ENCODE results near the gene LSAMP. TPM values are rescaled to one million over a fixed set of nuclear protein-coding genes. Genes with fewer than 3 reads are reported as not detected.

LSAMP gene
- total RNA-seq, 4 donors from 2014 or later, result 1.2 to 3.0 (median 1.8) TPM

GRCh38 chr3:116188231-116188785 is 257.0 kb downstream of the LSAMP start:
- no peak for DNase-seq (ENCODE audit: extremely low spot score)
- TF ChIP-seq POLR2AphosphoS5 (IDR thresholded peaks at IDR 0.05), result no peak
- TF ChIP-seq EP300 (IDR thresholded peaks at IDR 0.05), result no peak
- no peak for TF ChIP-seq POLR2A (IDR thresholded peaks at IDR 0.05; ENCODE audit: low read depth)
- TF ChIP-seq CTCF (IDR thresholded peaks at IDR 0.05), result no peak
- intact Hi-C loops (cut with DNase I), result no loop called here
- Histone ChIP-seq H3K27ac (replicated peaks in 1 of 4) (no peak overlapping the region), H3K36me3 (no peaks in the 10 kb centered on the region), H3K9me3 (no peaks in the 10 kb centered on the region), H3K4me1 (no peaks in the 10 kb centered on the region), H3K27me3 (no peaks in the 10 kb centered on the region), H3K4me3 (no peak overlapping the region)
- WGBS, result 80% methylated on average over 3 of the region's 3 CpGs

DNA sequence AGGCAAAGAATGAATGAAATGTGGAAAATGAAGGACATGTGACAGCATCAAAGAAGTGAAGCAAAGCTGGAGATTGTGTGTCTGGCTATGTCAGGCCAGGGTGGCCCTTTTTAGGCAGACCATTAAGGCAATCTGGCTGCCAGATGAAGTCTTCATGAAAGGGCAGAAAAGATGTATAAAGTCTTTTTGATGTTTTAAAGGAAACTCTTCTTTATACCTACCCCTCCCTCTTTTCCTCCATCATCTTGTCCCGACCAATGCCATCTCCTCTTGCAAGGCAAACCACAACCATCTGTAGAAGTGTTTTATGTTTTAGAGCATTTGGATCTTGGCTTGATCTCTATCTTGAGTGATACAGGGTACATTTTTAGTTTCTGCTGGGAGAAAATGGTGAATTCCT is 259.2 kb downstream of the LSAMP start:
- WGBS, result 81% methylated on average over 1 of the region's 1 CpG
- Histone ChIP-seq H3K27me3 (no peaks in the 10 kb centered on the region), H3K27ac (replicated peaks in 1 of 4) (no peak overlapping the region), H3K9me3 (no peaks in the 10 kb centered on the region), H3K4me1 (no peaks in the 10 kb centered on the region), H3K4me3 (no peak overlapping the region), H3K36me3 (no peaks in the 10 kb centered on the region)
- TF ChIP-seq EP300 (IDR thresholded peaks at IDR 0.05) (no peak), POLR2A (IDR thresholded peaks at IDR 0.05; ENCODE audit: low read depth) (no peak), CTCF (IDR thresholded peaks at IDR 0.05) (no peak), POLR2AphosphoS5 (IDR thresholded peaks at IDR 0.05) (no peak)
- DNase-seq (ENCODE audit: extremely low spot score), result no peak
- intact Hi-C loops (cut with DNase I), result no loop called here

DNA sequence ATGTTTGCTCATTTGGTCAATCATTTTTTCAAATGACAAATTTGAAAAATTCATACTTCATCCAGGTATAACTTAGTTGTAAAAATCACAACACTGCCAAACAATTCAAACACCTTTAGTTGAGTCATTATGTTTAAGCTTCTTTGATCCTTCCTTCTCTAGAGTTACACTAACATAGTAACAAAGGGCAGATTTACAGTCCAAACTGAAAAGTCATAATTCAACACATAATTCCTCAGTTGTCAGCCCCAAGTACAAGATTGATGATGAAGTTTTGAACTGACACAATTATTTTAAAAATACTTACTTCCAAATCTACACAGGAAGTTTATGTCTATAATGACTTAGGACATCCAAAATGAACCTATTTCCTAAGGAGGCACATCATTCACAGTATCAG is 264.1 kb downstream of the LSAMP start:
- Histone ChIP-seq H3K27me3 (no peaks in the 10 kb centered on the region), H3K4me1 (no peaks in the 10 kb centered on the region), H3K36me3 (no peaks in the 10 kb centered on the region), H3K27ac (replicated peaks in 1 of 4) (no peak overlapping the region), H3K9me3 (no peaks in the 10 kb centered on the region), H3K4me3 (no peak overlapping the region)
- DNase-seq (ENCODE audit: extremely low spot score), result no peak
- no peak for TF ChIP-seq CTCF (IDR thresholded peaks at IDR 0.05)
- TF ChIP-seq EP300 (IDR thresholded peaks at IDR 0.05), result no peak
- no peak for TF ChIP-seq POLR2A (IDR thresholded peaks at IDR 0.05; ENCODE audit: low read depth)
- intact Hi-C loops (cut with DNase I), result no loop called here

GRCh38 chr3:116179091-116179490 is 266.2 kb downstream of the LSAMP start:
- Histone ChIP-seq H3K4me1 (no peaks in the 10 kb centered on the region), H3K27me3 (no peaks in the 10 kb centered on the region), H3K27ac (replicated peaks in 1 of 4) (no peak overlapping the region), H3K36me3 (no peaks in the 10 kb centered on the region), H3K9me3 (no peaks in the 10 kb centered on the region), H3K4me3 (no peak overlapping the region)
- intact Hi-C loops (cut with DNase I), result no loop called here
- DNase-seq (ENCODE audit: extremely low spot score), result no peak
- TF ChIP-seq EP300 (IDR thresholded peaks at IDR 0.05), result no peak
- TF ChIP-seq POLR2AphosphoS5 (IDR thresholded peaks at IDR 0.05), result no peak
- no peak for TF ChIP-seq CTCF (IDR thresholded peaks at IDR 0.05)
- 56% methylated on average over 1 of the region's 1 CpG for WGBS

DNA sequence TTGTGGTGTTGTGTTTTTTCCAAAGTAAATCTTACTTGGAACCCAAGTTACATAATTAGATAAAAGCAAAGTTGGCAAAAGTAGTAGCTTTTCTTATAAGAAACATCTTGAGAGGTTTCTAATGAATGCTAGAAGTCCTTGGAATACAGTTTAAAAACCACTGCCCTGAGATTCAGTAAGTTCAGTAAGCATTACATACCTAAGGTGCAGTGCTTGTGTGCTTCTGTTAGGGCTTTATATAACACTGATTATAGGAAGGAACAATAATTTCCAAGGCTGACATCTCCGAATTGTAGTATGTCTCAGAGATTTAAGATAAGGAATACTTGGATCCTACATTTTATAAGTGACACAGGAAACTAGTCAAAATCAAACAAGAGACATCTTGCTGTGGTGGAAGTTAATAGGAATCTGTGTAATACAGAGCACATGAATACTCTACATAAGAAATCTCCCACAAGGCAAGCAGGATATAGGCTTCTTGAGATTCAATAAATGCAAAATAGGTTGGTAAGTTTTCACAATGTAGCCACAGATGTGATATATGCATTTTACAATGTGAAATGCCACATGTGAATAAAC is 268.2 kb downstream of the LSAMP start:
- 64% methylated on average over 1 of the region's 1 CpG for WGBS
- TF ChIP-seq CTCF (IDR thresholded peaks at IDR 0.05), result no peak
- no peak for TF ChIP-seq POLR2A (IDR thresholded peaks at IDR 0.05; ENCODE audit: low read depth)
- no peak for TF ChIP-seq POLR2AphosphoS5 (IDR thresholded peaks at IDR 0.05)
- no peak for TF ChIP-seq EP300 (IDR thresholded peaks at IDR 0.05)

More for the DNA sequence above, 268.2 kb downstream of the LSAMP start:
- Histone ChIP-seq H3K9me3 (no peaks in the 10 kb centered on the region), H3K27me3 (no peaks in the 10 kb centered on the region), H3K4me1 (no peaks in the 10 kb centered on the region), H3K27ac (replicated peaks in 1 of 4) (no peak overlapping the region), H3K4me3 (no peak overlapping the region), H3K36me3 (no peaks in the 10 kb centered on the region)
- DNase-seq (ENCODE audit: extremely low spot score), result no peak
- intact Hi-C loops (cut with DNase I), result no loop called here

Data from esophagus muscularis mucosa (tissue), 4 donors.